SH-SY5Y (cell line): ENCODE data around the gene ASB10.

ENCODE experiments used
- GATA2 ChIP-seq: IDR thresholded peaks from 2 replicates; pipeline ENCODE4 v1.6.1; 2011; ENCODE audit warnings: mild to moderate bottlenecking, low read depth, low read length
- GATA3 ChIP-seq: IDR thresholded peaks from 2 replicates; pipeline ENCODE4 v1.6.1; 2011; ENCODE audit warnings: low read depth, mild to moderate bottlenecking, low read length, moderate library complexity

- TF ChIP-seq GATA2 (no peak), GATA3 (no peak)
Measured at GRCh38 chr7:151185762-151186639, 1.0 kb downstream of the ASB10 start.
